ENCODE data around the gene AGBL4.

AGBL4 gene

GRCh38 chr1:49728377-49728776 is 295.4 kb downstream of the AGBL4 start:
- H3K9me3 ChIP-seq (ENCODE audit: control insufficient read depth in 5 of 5, low read length in 5 of 5) = peaks cover 0 to 13% (median 8%) of the 10 kb centered on the region in 5 donors
- H3K36me3 ChIP-seq (ENCODE audit: control insufficient read depth in 5 of 5, insufficient read depth in 5 of 5, low read length in 5 of 5) = no peaks in the 10 kb centered on the region
- no peak overlapping the region for H3K27ac ChIP-seq (ENCODE audit: low read depth, low read length)
- no peaks in the 10 kb centered on the region for H3K27me3 ChIP-seq (ENCODE audit: control insufficient read depth in 5 of 5, insufficient read depth in 4 of 5, low read length in 5 of 5)
- no peak overlapping the region for H3K9ac ChIP-seq (ENCODE audit: low read length in 5 of 5)
- no peak overlapping the region for H3K4me3 ChIP-seq (ENCODE audit: low read depth in 1 of 5, low read length in 5 of 5)
- H3K4me1 ChIP-seq (ENCODE audit: control insufficient read depth in 5 of 5, insufficient read depth in 5 of 5, low read length in 5 of 5) = peaks cover 0 to 8% (median 0%) of the 10 kb centered on the region in 5 donors

GRCh38 chr1:49723662-49724061 is 300.1 kb downstream of the AGBL4 start:
- Histone ChIP-seq H3K27me3 (ENCODE audit: control insufficient read depth in 5 of 5, insufficient read depth in 4 of 5, low read length in 5 of 5) (no peaks in the 10 kb centered on the region), H3K36me3 (ENCODE audit: control insufficient read depth in 5 of 5, insufficient read depth in 5 of 5, low read length in 5 of 5) (no peaks in the 10 kb centered on the region), H3K9me3 (ENCODE audit: control insufficient read depth in 5 of 5, low read length in 5 of 5) (peaks cover 0 to 3% (median 0%) of the 10 kb centered on the region in 5 donors), H3K4me3 (ENCODE audit: low read depth in 1 of 5, low read length in 5 of 5) (no peak overlapping the region), H3K9ac (ENCODE audit: low read length in 5 of 5) (no peak overlapping the region), H3K4me1 (ENCODE audit: control insufficient read depth in 5 of 5, insufficient read depth in 5 of 5, low read length in 5 of 5) (peaks cover 0 to 8% (median 0%) of the 10 kb centered on the region in 5 donors), H3K27ac (ENCODE audit: low read depth, low read length) (no peak overlapping the region)

GRCh38 chr1:49694251-49694827 is 329.4 kb downstream of the AGBL4 start:
- Histone ChIP-seq H3K27ac (ENCODE audit: low read depth, low read length) (no peak overlapping the region), H3K4me3 (ENCODE audit: low read depth in 1 of 5, low read length in 5 of 5) (no peak overlapping the region), H3K9ac (ENCODE audit: low read length in 5 of 5) (no peak overlapping the region), H3K27me3 (ENCODE audit: control insufficient read depth in 5 of 5, insufficient read depth in 4 of 5, low read length in 5 of 5) (no peaks in the 10 kb centered on the region), H3K36me3 (ENCODE audit: control insufficient read depth in 5 of 5, insufficient read depth in 5 of 5, low read length in 5 of 5) (no peaks in the 10 kb centered on the region), H3K9me3 (ENCODE audit: control insufficient read depth in 5 of 5, low read length in 5 of 5) (peaks cover 0 to 4% (median 0%) of the 10 kb centered on the region in 5 donors), H3K4me1 (ENCODE audit: control insufficient read depth in 5 of 5, insufficient read depth in 5 of 5, low read length in 5 of 5) (no peaks in the 10 kb centered on the region)

- Histone ChIP-seq H3K27ac (ENCODE audit: low read depth, low read length) (no peak overlapping the region), H3K27me3 (ENCODE audit: control insufficient read depth in 5 of 5, insufficient read depth in 4 of 5, low read length in 5 of 5) (no peaks in the 10 kb centered on the region), H3K9ac (ENCODE audit: low read length in 5 of 5) (no peak overlapping the region), H3K36me3 (ENCODE audit: control insufficient read depth in 5 of 5, insufficient read depth in 5 of 5, low read length in 5 of 5) (no peaks in the 10 kb centered on the region), H3K4me3 (ENCODE audit: low read depth in 1 of 5, low read length in 5 of 5) (no peak overlapping the region), H3K4me1 (ENCODE audit: control insufficient read depth in 5 of 5, insufficient read depth in 5 of 5, low read length in 5 of 5) (no peaks in the 10 kb centered on the region), H3K9me3 (ENCODE audit: control insufficient read depth in 5 of 5, low read length in 5 of 5) (peaks cover 0 to 7% (median 3%) of the 10 kb centered on the region in 5 donors)
Observed at GRCh38 chr1:49686107-49686506, 337.6 kb downstream of the AGBL4 start.

- peaks cover 0 to 6% (median 3%) of the 10 kb centered on the region in 5 donors for H3K9me3 ChIP-seq (ENCODE audit: control insufficient read depth in 5 of 5, low read length in 5 of 5)
- H3K27me3 ChIP-seq (ENCODE audit: control insufficient read depth in 5 of 5, insufficient read depth in 4 of 5, low read length in 5 of 5) = no peaks in the 10 kb centered on the region
- no peaks in the 10 kb centered on the region for H3K4me1 ChIP-seq (ENCODE audit: control insufficient read depth in 5 of 5, insufficient read depth in 5 of 5, low read length in 5 of 5)
Observed at GRCh38 chr1:49677706-49678105, 346.0 kb downstream of the AGBL4 start.

GRCh38 chr1:49651136-49651535 is 372.6 kb downstream of the AGBL4 start:
- Histone ChIP-seq H3K36me3 (ENCODE audit: control insufficient read depth in 5 of 5, insufficient read depth in 5 of 5, low read length in 5 of 5) (no peaks in the 10 kb centered on the region), H3K9me3 (ENCODE audit: control insufficient read depth in 5 of 5, low read length in 5 of 5) (peaks cover 0 to 21% (median 11%) of the 10 kb centered on the region in 5 donors), H3K4me1 (ENCODE audit: control insufficient read depth in 5 of 5, insufficient read depth in 5 of 5, low read length in 5 of 5) (no peaks in the 10 kb centered on the region), H3K27ac (ENCODE audit: low read depth, low read length) (no peak overlapping the region), H3K27me3 (ENCODE audit: control insufficient read depth in 5 of 5, insufficient read depth in 4 of 5, low read length in 5 of 5) (no peaks in the 10 kb centered on the region), H3K4me3 (ENCODE audit: low read depth in 1 of 5, low read length in 5 of 5) (no peak overlapping the region), H3K9ac (ENCODE audit: low read length in 5 of 5) (no peak overlapping the region)

More at GRCh38 chr1:49677706-49678105, 346.0 kb downstream of the AGBL4 start:
- H3K36me3 ChIP-seq (ENCODE audit: control insufficient read depth in 5 of 5, insufficient read depth in 5 of 5, low read length in 5 of 5) = no peaks in the 10 kb centered on the region
- no peak overlapping the region for H3K27ac ChIP-seq (ENCODE audit: low read depth, low read length)
- no peak overlapping the region for H3K9ac ChIP-seq (ENCODE audit: low read length in 5 of 5)
- H3K4me3 ChIP-seq (ENCODE audit: low read depth in 1 of 5, low read length in 5 of 5) = no peak overlapping the region

GRCh38 chr1:49630156-49630555 is 393.6 kb downstream of the AGBL4 start:
- H3K9me3 ChIP-seq (ENCODE audit: control insufficient read depth in 5 of 5, low read length in 5 of 5) = no peaks in the 10 kb centered on the region
- H3K4me3 ChIP-seq (ENCODE audit: low read depth in 1 of 5, low read length in 5 of 5) = no peak overlapping the region
- H3K4me1 ChIP-seq (ENCODE audit: control insufficient read depth in 5 of 5, insufficient read depth in 5 of 5, low read length in 5 of 5) = no peaks in the 10 kb centered on the region
- H3K27me3 ChIP-seq (ENCODE audit: control insufficient read depth in 5 of 5, insufficient read depth in 4 of 5, low read length in 5 of 5) = no peaks in the 10 kb centered on the region
- H3K9ac ChIP-seq (ENCODE audit: low read length in 5 of 5) = no peak overlapping the region
- H3K27ac ChIP-seq (ENCODE audit: low read depth, low read length) = no peak overlapping the region
- H3K36me3 ChIP-seq (ENCODE audit: control insufficient read depth in 5 of 5, insufficient read depth in 5 of 5, low read length in 5 of 5) = no peaks in the 10 kb centered on the region

GRCh38 chr1:49627781-49628180 is 396.0 kb downstream of the AGBL4 start:
- Histone ChIP-seq H3K4me3 (ENCODE audit: low read depth in 1 of 5, low read length in 5 of 5) (no peak overlapping the region), H3K4me1 (ENCODE audit: control insufficient read depth in 5 of 5, insufficient read depth in 5 of 5, low read length in 5 of 5) (no peaks in the 10 kb centered on the region), H3K9me3 (ENCODE audit: control insufficient read depth in 5 of 5, low read length in 5 of 5) (no peaks in the 10 kb centered on the region), H3K27me3 (ENCODE audit: control insufficient read depth in 5 of 5, insufficient read depth in 4 of 5, low read length in 5 of 5) (no peaks in the 10 kb centered on the region), H3K27ac (ENCODE audit: low read depth, low read length) (no peak overlapping the region), H3K9ac (ENCODE audit: low read length in 5 of 5) (no peak overlapping the region), H3K36me3 (ENCODE audit: control insufficient read depth in 5 of 5, insufficient read depth in 5 of 5, low read length in 5 of 5) (no peaks in the 10 kb centered on the region)

- Histone ChIP-seq H3K27me3 (ENCODE audit: control insufficient read depth in 5 of 5, insufficient read depth in 4 of 5, low read length in 5 of 5) (no peaks in the 10 kb centered on the region), H3K27ac (ENCODE audit: low read depth, low read length) (no peak overlapping the region), H3K9me3 (ENCODE audit: control insufficient read depth in 5 of 5, low read length in 5 of 5) (peaks cover 0 to 2% (median 0%) of the 10 kb centered on the region in 5 donors), H3K36me3 (ENCODE audit: control insufficient read depth in 5 of 5, insufficient read depth in 5 of 5, low read length in 5 of 5) (no peaks in the 10 kb centered on the region), H3K9ac (ENCODE audit: low read length in 5 of 5) (no peak overlapping the region), H3K4me1 (ENCODE audit: control insufficient read depth in 5 of 5, insufficient read depth in 5 of 5, low read length in 5 of 5) (no peaks in the 10 kb centered on the region), H3K4me3 (ENCODE audit: low read depth in 1 of 5, low read length in 5 of 5) (no peak overlapping the region)
Observed at GRCh38 chr1:49626472-49626871, 397.3 kb downstream of the AGBL4 start.

GRCh38 chr1:49622877-49623276 is 400.9 kb downstream of the AGBL4 start:
- Histone ChIP-seq H3K9me3 (ENCODE audit: control insufficient read depth in 5 of 5, low read length in 5 of 5) (peaks cover 0 to 3% (median 2%) of the 10 kb centered on the region in 5 donors), H3K36me3 (ENCODE audit: control insufficient read depth in 5 of 5, insufficient read depth in 5 of 5, low read length in 5 of 5) (no peaks in the 10 kb centered on the region), H3K27me3 (ENCODE audit: control insufficient read depth in 5 of 5, insufficient read depth in 4 of 5, low read length in 5 of 5) (no peaks in the 10 kb centered on the region), H3K4me1 (ENCODE audit: control insufficient read depth in 5 of 5, insufficient read depth in 5 of 5, low read length in 5 of 5) (no peaks in the 10 kb centered on the region), H3K4me3 (ENCODE audit: low read depth in 1 of 5, low read length in 5 of 5) (no peak overlapping the region), H3K27ac (ENCODE audit: low read depth, low read length) (no peak overlapping the region), H3K9ac (ENCODE audit: low read length in 5 of 5) (no peak overlapping the region)
